HEK293 (cell line): ENCODE measurements around the gene EDIL3.

ENCODE experiments used
- PATZ1 ChIP-seq: fragments of 450-650 bp; formaldehyde crosslinking; IDR thresholded peaks from 2 replicates; pipeline ENCODE4 v1.5.1; 2016; ENCODE audit warnings: missing biosample characterization, missing genetic modification characterization
- PRDM2 ChIP-seq: fragments of 450-650 bp; formaldehyde crosslinking; IDR thresholded peaks from 2 replicates; pipeline ENCODE4 v1.5.1; 2016; ENCODE audit warnings: missing biosample characterization, missing genetic modification characterization, borderline replicate concordance
- YY1 ChIP-seq: fragments of 450-650 bp; formaldehyde crosslinking; IDR thresholded peaks from 2 replicates; pipeline ENCODE4 v1.5.1; 2018; ENCODE audit warnings: missing biosample characterization, missing genetic modification characterization
- ZBTB7A ChIP-seq: fragments of 450-650 bp; formaldehyde crosslinking; IDR thresholded peaks from 2 replicates; pipeline ENCODE4 v1.5.1; 2016; ENCODE audit warnings: low read depth, missing biosample characterization, missing genetic modification characterization
- ZFP41 ChIP-seq: fragments of 450-650 bp; formaldehyde crosslinking; IDR thresholded peaks from 2 replicates; pipeline ENCODE4 v1.5.1; 2016; ENCODE audit warnings: missing biosample characterization, missing genetic modification characterization, borderline replicate concordance
- ZNF423 ChIP-seq: fragments of 450-650 bp; formaldehyde crosslinking; IDR thresholded peaks from 2 replicates; pipeline ENCODE4 v1.5.1; 2016; ENCODE audit warnings: missing biosample characterization, missing genetic modification characterization
- TF ChIP-seq, protein P1 (sequence below): fragments of 450-650 bp; formaldehyde crosslinking; IDR thresholded peaks from 2 replicates; pipeline ENCODE4 v1.5.1; 2016; ENCODE audit warnings: missing biosample characterization, missing genetic modification characterization
- TF ChIP-seq, protein P2 (sequence below): fragments of 450-650 bp; formaldehyde crosslinking; IDR thresholded peaks from 2 replicates; pipeline ENCODE4 v1.5.1; 2016; ENCODE audit warnings: missing biosample characterization, missing genetic modification characterization, low read depth

GRCh38 chr5:84274585-84275468 is 109.9 kb downstream of the EDIL3 start:
- TF ChIP-seq, protein P1, sequence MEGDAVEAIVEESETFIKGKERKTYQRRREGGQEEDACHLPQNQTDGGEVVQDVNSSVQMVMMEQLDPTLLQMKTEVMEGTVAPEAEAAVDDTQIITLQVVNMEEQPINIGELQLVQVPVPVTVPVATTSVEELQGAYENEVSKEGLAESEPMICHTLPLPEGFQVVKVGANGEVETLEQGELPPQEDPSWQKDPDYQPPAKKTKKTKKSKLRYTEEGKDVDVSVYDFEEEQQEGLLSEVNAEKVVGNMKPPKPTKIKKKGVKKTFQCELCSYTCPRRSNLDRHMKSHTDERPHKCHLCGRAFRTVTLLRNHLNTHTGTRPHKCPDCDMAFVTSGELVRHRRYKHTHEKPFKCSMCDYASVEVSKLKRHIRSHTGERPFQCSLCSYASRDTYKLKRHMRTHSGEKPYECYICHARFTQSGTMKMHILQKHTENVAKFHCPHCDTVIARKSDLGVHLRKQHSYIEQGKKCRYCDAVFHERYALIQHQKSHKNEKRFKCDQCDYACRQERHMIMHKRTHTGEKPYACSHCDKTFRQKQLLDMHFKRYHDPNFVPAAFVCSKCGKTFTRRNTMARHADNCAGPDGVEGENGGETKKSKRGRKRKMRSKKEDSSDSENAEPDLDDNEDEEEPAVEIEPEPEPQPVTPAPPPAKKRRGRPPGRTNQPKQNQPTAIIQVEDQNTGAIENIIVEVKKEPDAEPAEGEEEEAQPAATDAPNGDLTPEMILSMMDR (tag by site-specific recombination), result no peak
- TF ChIP-seq, protein P2, sequence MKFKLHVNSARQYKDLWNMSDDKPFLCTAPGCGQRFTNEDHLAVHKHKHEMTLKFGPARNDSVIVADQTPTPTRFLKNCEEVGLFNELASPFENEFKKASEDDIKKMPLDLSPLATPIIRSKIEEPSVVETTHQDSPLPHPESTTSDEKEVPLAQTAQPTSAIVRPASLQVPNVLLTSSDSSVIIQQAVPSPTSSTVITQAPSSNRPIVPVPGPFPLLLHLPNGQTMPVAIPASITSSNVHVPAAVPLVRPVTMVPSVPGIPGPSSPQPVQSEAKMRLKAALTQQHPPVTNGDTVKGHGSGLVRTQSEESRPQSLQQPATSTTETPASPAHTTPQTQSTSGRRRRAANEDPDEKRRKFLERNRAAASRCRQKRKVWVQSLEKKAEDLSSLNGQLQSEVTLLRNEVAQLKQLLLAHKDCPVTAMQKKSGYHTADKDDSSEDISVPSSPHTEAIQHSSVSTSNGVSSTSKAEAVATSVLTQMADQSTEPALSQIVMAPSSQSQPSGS (tag by site-specific recombination), result no peak
- TF ChIP-seq ZBTB7A (no peak), ZFP41 (tag by site-specific recombination) (no peak), PATZ1 (no peak), PRDM2 (tag by site-specific recombination) (no peak), YY1 (tag by site-specific recombination) (no peak), ZNF423 (tag by site-specific recombination) (no peak)
